ENCODE measurements around the gene PPP2R3A. TPM values are rescaled to one million over a fixed set of nuclear protein-coding genes. Genes with fewer than 3 reads are reported as not detected.
A peak's percentile ranks its signal among the peaks of the same experiment; 100 is the strongest.
"Not testable (repeated sequence)": the region's sequence is repeated elsewhere in the genome, so short reads cannot be mapped to it uniquely, and the experiment has no call there.

PPP2R3A gene, protein sequence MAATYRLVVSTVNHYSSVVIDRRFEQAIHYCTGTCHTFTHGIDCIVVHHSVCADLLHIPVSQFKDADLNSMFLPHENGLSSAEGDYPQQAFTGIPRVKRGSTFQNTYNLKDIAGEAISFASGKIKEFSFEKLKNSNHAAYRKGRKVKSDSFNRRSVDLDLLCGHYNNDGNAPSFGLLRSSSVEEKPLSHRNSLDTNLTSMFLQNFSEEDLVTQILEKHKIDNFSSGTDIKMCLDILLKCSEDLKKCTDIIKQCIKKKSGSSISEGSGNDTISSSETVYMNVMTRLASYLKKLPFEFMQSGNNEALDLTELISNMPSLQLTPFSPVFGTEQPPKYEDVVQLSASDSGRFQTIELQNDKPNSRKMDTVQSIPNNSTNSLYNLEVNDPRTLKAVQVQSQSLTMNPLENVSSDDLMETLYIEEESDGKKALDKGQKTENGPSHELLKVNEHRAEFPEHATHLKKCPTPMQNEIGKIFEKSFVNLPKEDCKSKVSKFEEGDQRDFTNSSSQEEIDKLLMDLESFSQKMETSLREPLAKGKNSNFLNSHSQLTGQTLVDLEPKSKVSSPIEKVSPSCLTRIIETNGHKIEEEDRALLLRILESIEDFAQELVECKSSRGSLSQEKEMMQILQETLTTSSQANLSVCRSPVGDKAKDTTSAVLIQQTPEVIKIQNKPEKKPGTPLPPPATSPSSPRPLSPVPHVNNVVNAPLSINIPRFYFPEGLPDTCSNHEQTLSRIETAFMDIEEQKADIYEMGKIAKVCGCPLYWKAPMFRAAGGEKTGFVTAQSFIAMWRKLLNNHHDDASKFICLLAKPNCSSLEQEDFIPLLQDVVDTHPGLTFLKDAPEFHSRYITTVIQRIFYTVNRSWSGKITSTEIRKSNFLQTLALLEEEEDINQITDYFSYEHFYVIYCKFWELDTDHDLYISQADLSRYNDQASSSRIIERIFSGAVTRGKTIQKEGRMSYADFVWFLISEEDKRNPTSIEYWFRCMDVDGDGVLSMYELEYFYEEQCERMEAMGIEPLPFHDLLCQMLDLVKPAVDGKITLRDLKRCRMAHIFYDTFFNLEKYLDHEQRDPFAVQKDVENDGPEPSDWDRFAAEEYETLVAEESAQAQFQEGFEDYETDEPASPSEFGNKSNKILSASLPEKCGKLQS (N-terminal part only)
- polyA plus RNA-seq (ENCODE audit: insufficient read depth in 1 of 5, insufficient read length in 5 of 5, low replicate concordance in 1 of 5) = 10 to 100 TPM; 11.6 to 19.2 (median 15.3) TPM
- long read RNA-seq, donor 1, full-length matches to known transcripts = 1 of 19 reads
- long read RNA-seq, donor 1, partial matches to known transcripts = 0 of 19 reads
- long read RNA-seq, donor 1, other reads (novel, unspliced or antisense) = 18 of 19 reads
- long read RNA-seq, donor 2, full-length matches to known transcripts = 3 of 3 reads
- long read RNA-seq, donor 2, partial matches to known transcripts = 0 of 3 reads
- long read RNA-seq, donor 2, other reads (novel, unspliced or antisense) = 0 of 3 reads
- long read RNA-seq, donor 3, partial matches to known transcripts = 34 of 34 reads
- long read RNA-seq, donor 3, other reads (novel, unspliced or antisense) = 0 of 34 reads
- long read RNA-seq, donor 4, partial matches to known transcripts = 12 of 12 reads
- long read RNA-seq, donor 4, other reads (novel, unspliced or antisense) = 0 of 12 reads
- long read RNA-seq, donor 5, full-length matches to known transcripts = 3 of 18 reads
- long read RNA-seq, donor 5, partial matches to known transcripts = 15 of 18 reads
- long read RNA-seq, donor 5, other reads (novel, unspliced or antisense) = 0 of 18 reads
- long read RNA-seq, donor 6, full-length matches to known transcripts = 1 of 25 reads
- long read RNA-seq, donor 6, partial matches to known transcripts = 24 of 25 reads
- long read RNA-seq, donor 6, other reads (novel, unspliced or antisense) = 0 of 25 reads
- long read RNA-seq, donor 7, full-length matches to known transcripts = 3 of 3 reads
- long read RNA-seq, donor 7, partial matches to known transcripts = 0 of 3 reads
- long read RNA-seq, donor 7, other reads (novel, unspliced or antisense) = 0 of 3 reads
- long read RNA-seq, donor 8, full-length matches to known transcripts = 1 of 1 reads
- long read RNA-seq, donor 8, partial matches to known transcripts = 0 of 1 reads
- long read RNA-seq, donor 8, other reads (novel, unspliced or antisense) = 0 of 1 reads

DNA sequence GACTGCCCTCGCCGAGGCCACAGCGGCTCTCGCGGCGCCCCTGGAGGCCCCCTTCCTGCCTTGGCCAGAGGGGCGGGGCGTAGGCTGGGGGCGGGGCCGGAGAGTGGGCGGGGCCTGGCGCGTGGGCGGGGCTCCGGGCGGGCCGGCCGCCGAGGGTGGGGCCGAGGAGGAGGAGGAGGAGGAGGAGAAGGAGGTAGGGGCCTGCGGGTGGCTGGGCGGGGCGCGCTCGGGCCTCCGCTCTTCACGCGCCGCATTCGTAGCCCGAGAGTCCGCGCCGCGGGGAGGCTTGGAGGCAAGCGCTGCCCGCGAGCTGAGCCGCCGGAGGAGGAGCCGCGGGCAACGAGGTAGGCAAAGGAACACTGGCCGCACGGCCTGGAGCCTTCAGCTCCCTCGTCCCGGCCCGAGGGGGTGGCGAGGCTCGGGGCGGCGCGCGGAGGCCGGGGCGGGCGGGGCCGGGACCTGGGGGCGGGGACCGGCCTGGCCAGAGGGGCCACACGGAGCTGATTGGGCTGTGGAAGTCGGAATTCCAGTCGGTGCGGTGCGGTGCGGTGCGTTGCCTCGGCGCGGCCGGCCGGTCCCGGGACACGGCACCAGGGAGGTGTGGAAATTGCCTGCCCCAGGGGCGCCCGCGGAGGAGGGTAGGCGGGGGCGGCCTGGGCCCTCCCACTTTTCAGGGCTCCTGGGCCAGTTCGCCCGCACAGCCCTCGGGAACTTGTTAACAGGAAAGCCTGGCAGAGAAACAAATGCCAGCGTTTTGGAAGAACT is at the start of gene PPP2R3A:
Gene PPP2R3A (plus strand): TSS at position 223 of the 765 bp plus-strand sequence. CDS start 35,771 bp downstream, outside the sequence.
- DNase-seq = peak; percentile 85 to 92

DNA sequence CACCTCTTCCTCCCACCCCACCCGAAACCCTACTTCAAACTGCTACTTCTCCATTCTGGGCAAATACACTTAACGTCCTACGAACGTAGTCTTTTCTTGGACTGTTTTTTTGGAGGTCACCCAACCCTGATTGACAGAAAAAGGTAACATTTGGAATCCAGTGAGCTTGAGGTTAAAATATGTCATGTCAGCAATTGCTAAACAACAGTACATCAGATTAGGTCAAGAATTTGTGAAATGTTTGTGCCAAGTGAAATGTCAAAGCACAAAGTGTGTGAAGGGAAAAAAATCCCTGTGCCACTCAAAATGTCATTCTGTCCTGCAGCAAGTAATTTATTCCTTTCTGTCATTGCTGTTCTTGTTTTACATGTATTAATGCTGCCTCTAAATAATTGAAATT is 49.2 kb upstream of the PPP2R3A start:
- DNase-seq = no peak

DNA sequence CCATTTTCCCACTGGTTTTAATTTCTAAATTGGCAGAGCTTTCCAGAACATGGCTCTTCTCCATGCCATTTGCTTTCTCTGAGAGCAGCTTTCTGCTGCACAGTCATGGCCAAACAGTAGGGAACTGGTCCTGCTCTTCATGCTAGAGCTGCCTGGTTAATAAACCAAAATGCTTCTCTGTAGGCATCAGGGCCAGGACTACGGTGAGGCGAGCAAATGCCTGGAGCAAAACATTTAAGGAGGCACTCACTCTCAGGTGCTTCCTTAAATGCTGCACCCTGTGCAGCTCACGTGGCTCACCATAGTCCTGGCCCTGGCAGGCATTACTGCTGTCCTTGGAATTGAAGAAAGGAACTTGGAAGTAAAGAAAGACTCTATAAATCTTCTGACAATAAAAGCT is 48.5 kb upstream of the PPP2R3A start:
- no peak for DNase-seq

DNA sequence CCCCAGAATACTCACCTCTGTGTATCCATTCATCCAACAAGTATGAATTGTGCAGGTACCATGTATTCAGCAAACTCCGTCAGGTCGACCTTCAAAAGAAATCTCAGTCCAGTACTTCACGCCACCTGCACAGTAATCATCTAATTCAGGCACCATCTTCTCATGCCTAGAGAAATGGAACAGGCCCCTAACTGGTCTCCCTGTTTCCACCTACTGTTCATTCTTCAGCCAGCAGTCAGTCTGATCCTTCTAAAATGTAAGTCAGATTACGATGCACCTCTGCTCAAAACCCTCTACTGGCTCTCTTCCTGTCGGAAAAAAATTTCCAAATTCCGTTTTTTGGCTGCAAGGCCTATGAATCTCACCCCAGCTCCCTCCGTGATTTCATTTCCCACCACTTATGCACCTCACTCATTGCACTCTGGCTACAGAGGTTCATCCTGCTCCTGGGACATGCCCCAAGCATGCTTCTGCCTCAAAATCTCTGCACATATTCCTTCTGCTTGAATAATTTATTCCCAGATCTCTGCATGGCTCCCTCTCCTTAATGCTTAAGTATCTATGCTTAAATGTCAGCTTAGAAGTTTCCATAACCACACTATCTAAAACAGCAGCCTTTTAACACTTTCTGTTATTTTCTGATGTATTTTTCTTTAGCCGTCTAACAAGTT is 47.5 kb upstream of the PPP2R3A start:
- no peak for DNase-seq

DNA sequence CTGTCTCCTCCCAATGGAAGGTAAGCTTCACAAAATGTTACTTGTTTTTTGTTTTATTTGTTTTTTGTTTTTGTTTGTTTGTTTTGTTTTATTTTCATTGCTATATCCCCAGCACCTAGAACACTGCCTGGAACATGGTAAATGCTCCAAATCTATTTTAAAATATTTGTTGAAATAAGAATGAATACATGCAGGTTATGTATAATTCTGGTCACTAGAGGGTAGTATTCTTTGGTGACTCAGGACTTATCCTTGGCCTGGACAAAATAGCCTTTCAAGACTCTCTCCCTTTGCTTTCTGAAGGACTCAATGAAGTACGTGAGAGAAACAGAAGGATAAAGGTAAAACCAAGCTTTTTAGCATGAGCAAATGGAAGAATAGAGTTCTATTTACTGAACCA is 46.9 kb upstream of the PPP2R3A start:
- no peak for DNase-seq

DNA sequence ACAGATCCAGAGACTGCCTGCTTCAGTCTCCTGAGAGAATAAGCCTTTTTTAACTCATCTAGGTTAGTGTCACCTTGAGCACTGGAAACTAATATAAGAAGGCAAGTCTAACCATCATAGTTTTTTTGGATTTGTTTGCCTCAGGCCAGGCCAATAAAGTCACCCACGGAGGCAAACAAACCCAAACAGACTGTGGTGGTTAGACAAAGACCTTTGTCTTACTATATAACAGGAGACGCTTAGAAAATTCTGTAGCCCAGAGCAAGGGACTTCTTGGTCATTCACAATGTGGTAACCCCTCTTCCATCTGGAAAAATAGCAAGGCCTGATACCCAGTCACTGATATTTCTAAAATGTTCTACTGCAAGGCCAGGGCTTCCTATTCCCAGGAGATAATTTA is 45.3 kb upstream of the PPP2R3A start:
- DNase-seq = no peak

DNA sequence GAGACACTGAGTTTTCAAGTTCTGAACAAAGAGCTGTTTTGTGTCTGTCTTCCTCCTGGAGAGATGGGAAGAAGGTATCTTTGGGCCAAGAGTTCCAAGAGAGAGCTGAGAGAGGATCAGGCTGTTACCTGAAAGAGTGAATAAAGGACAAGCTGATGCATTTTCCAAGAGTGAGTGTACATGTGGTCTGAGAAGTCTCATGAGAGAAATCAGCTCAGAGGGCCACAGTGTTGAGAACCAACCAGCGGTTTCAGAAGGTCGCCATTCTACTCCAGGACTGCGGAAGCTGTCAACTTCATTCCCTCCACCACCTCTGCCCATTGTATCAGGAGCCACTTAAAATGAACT is 42.7 kb upstream of the PPP2R3A start:
- no peak for DNase-seq

DNA sequence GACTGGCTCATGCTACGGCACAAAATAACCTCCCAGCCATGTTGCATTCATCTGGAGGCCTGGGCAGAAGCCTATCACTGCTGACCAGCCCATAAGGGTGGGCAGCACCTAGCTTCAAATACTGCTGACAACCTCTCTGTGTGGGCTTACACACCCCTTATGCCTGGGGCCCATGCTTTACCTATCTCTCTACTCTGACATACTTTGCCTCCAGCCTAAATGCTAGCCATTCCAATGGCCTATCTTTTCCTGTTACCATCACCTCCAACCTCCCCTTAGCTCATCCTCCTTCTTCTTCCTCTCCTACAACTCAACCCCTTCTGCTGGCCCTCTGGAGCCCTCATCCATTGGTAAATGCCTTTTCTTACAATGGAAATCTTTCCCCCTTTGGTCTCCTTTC is 41.0 kb upstream of the PPP2R3A start:
- DNase-seq = no peak

DNA sequence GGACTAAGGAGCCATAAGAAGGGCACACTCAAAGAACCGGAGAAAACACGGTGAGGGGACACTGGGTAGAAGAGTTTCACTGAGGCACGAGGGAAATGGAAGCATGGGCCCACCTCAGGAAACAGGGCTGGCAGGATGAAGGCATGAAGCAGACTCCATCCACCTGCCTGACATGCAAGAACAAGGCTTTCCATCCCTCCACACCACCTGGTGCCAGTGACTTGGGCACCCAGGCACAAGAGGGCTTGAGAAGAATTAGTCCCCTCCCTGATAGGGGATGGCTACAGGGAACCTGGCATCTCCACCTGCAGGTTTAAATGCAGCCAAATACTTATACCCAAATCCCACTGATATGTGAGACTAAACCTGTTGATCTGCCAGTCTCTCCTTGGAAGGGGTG is 38.9 kb upstream of the PPP2R3A start:
- DNase-seq = no peak

DNA sequence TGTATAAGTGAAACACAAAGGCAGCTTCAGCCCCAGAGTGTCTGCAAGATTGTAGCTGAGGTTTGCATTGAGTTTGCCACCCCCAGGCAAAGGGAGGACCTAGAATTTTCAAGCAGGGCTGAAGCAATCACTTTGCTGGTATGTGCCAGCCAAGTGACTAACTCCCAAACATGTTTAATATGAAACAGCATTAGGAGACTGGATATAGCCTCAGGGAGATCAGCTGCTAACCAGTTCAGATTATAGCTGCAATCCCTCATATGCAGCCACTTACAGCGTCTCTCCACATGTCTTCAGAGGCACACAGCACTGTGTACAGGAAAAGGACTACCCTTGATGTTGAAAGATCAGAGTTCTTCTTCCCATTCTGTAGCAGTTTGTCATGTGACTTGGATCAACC is 38.4 kb upstream of the PPP2R3A start:
- DNase-seq = no peak

DNA sequence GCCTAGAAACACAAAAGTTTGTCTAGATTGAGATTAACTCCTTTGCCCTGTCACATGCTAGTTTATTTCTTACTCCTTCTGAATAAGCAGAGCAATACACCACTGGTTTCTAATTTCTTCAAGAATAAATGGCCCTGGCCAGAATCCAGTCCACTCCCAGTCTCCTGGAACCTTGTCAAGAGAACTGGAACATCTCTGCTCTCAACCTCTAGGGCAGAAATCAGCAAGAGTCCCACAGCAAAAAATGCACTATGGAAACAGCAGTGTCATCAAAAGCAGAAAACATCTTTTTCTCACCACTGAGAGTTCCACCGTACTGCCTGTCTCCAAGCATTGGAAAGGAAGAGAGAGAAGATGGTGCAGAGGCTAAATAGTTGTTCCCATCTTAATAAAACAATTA is 35.9 kb upstream of the PPP2R3A start:
- DNase-seq = peak; percentile 11 to 22

DNA sequence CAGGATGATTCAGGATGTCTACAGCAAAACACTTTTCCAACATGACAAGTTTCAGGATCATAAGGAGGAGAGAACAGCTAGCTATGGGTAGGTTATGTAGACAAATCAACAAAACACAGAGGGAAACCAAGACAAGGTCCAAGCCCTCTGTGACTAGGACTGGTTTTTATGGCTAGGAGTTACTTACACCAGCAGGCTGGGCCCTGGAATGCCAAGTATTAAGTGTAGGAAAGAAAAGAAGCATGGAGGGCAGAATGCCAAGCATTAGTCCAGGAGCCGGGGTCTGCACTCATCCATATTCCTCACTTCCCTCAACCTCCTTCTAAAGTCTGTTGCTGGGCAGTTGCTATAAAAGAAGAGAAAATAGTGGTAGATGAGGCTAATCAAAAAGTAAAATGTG is 35.3 kb upstream of the PPP2R3A start:
- DNase-seq = no peak

DNA sequence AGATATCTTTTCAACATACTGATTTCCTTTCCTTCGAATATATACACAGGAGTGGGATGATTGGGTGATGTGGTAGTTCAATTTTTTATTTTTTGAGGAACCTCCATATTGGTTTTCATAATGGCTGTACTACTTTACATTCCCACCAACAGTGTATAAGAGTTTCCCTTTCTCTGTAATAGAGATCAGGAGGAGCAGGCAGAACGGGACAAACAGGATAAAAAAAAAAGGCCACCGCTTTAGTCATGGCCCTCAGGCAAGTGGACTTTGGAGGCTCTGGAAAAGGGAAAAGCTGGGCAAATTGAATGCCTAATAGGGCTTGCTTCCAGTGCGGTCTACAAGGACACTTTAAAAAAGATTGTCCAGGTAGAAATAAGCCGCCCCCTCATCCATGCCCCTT is 30.4 kb upstream of the PPP2R3A start:
- DNase-seq = not testable (repeated sequence)

DNA sequence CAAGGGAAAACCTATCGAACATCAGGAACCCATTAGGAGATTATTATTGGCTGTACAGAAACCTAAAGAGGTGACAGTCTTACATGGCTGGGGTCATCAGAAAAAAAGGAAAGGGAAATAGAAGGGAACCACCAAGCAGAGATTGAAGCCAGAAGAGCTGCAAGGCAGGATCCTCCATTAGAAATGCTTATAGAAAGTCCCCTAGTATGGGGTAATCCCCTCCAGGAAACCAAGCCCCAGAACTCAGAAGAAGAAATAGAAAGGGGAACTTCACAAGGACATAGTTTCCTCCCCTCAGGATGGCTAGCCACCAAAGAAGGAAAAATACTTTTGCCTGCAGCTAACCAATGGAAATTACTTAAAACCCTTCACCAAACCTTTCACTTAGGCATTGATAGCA is 27.8 kb upstream of the PPP2R3A start:
- DNase-seq = not testable (repeated sequence)

DNA sequence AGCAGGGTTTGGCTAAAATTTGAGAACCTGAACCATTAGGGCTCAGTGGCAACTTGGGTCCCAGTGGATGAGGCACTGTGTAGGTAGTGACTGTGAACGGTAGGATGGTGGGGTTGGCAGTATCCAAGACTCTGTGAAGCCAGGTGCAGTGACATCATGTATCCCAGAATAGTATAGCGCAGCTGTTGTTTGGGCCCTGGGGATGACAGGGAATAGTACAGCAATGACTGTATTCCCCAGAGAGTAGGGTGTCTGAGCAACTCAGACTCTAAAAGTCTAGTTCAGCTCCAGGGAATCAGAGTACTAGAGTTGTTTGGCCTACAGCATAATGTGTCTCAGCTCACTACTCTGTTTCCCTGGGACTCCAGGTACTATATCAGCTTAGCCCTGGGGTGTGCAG is 20.7 kb upstream of the PPP2R3A start:
- no peak for DNase-seq

DNA sequence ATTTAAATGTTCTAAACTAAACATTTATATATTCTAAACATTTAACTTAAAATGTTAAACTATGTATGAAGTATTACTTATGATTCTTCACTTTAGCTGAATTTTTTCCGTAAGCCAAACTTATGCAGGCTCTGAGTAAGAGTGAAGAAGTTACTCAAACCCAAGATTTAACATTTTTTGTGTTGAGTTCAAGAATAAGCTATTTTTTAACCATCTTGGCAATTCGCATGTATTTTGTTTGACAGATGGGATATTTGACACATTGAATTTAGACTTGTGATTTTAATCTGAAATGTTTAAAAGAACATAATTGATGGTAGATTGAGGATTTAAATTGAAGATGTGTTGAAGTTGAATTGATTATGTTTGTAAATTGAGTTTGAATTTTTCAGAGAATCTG is 14.6 kb upstream of the PPP2R3A start:
- no peak for DNase-seq

DNA sequence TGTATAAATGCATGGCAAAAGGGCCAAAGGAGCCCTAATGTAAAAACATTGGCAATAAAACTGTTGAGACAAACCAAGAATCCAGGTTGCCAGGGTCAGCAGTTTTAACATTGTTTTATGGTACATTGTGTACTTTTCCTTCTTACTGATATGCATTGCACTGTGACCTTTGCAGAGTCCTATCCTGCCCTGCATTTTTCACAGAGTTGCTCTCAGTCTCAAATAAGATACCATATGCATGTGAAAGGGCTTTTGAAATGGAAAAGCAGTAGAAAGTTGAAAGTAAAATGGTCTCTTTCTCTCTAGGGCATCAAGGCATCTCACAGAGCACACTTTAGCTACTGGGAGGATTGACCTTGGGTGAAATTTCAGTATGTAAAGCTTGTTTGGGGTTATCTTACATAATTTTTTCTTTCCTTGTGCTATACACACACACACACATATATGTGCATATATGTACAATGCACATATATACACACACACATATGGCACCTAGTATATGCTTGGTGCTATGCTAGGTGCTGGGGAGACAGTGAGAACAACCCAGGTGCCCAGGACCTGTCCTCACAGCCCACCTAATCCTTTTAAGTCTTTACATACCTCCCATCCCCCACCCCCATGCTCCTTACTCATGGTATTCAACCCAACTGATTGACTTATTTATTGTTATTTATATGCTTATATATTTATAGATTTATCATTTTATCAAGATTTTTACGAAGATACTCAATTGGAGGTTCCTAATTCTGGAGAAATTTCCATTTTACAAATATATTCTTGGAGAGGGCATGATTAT is 1.2 kb upstream of the PPP2R3A start:
- DNase-seq = no peak

DNA sequence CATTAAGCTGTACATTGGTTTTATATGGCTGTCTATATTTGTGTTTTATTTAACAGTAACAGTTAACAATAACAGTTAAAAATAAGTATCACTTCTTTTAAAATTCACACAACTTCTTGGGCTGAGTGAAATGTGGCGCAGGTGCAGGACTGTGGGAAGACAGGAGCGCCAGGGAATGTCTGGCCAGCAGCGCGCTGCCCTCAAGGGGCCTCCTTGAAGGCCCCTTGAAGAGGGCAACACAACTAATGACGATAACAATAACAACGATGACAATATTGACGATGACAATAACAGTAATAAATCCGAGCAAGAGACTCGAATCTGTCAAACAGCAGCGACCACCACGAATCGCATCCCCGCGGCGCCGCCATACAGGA is 411 bp upstream of the PPP2R3A start:
- DNase-seq = no peak
